ENCODE data around the gene RASGRP3. TPM values are rescaled to one million over a fixed set of nuclear protein-coding genes. Genes with fewer than 3 reads are reported as not detected.

RASGRP3 gene
- polyA plus RNA-seq, 1 of the 3 experiments (the other 2 are of a cell fraction), result 72.5 TPM

DNA sequence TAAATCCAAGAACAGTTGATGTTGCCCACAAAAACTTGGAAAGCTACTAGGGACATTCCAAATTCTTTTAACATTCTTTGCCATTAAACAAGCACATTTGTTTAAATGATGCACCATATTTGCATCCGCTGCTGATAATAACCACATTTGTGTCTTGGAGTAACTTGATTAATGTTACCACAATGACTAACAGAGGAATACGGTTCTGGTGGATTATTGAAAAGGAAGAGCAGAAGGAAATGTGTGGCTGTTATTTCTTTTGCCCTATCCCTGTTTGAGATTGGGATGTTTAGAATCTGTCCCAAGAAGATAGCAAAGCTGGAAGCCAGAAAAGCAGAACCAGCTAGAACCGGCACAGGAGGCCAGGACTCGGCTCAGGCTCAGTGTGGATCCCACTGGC, 39.2 kb upstream of the RASGRP3 start:
- Histone ChIP-seq H3K4me1 (ENCODE audit: control insufficient read depth in 1 of 2, insufficient read depth in 2 of 2, low read depth in 1 of 2, low read length in 1 of 2) (peaks cover 0 to 9% of the 10 kb centered on the region in 2 experiments; a peak in 2 of 4 replicates), H3K4me2 (peak overlapping the region; percentile 65), H3K27ac (ENCODE audit: low read depth in 2 of 2, low read length in 1 of 2) (peak overlapping the region; percentile 81 to 92; a peak in 3 of 4 replicates), H3K36me3 (replicated peaks in 1 of 2; ENCODE audit: control insufficient read depth in 1 of 2, insufficient read depth in 2 of 2, low read length in 1 of 2) (no peaks in the 10 kb centered on the region), H3K9me3 (no peaks in the 10 kb centered on the region), H3K9me2 (no peaks in the 10 kb centered on the region), H2AFZ (ENCODE audit: low read depth) (no peak overlapping the region), H4K20me1 (ENCODE audit: insufficient read depth) (no peaks in the 10 kb centered on the region), H3K9ac (peak overlapping the region; percentile 60), H3K27me3 (ENCODE audit: insufficient read depth) (no peaks in the 10 kb centered on the region), H3F3A (replicated peaks; ENCODE audit: insufficient read depth) (peaks cover 31% of the 10 kb centered on the region), H3K4me3 (ENCODE audit: low read depth in 2 of 2, low read length in 1 of 2) (peak overlapping the region in 1 of 2 experiments; percentile 6; a peak in 2 of 4 replicates), H3K79me2 (ENCODE audit: insufficient read depth) (peaks cover 9% of the 10 kb centered on the region; the same call in 1 of the 2 replicates)
- TF ChIP-seq TEAD4 (IDR thresholded peaks at IDR 0.05; ENCODE audit: borderline replicate concordance, insufficient read depth), result peak; percentile 99
- peak; percentile 79; the same call in 1 of the 2 replicates for TF ChIP-seq SIN3A (IDR thresholded peaks at IDR 0.05; ENCODE audit: borderline replicate concordance, low read depth, low read length)
- TF ChIP-seq JUND (IDR thresholded peaks at IDR 0.05), result peak; percentile 99
- TF ChIP-seq RXRA (IDR thresholded peaks at IDR 0.05; ENCODE audit: borderline replicate concordance, low read depth), result peak; percentile 89; the same call in 1 of the 2 replicates
- peak; percentile 64; the same call in 1 of the 2 replicates for TF ChIP-seq YY1 (IDR thresholded peaks at IDR 0.05; ENCODE audit: low read depth)
- TF ChIP-seq, protein P1, sequence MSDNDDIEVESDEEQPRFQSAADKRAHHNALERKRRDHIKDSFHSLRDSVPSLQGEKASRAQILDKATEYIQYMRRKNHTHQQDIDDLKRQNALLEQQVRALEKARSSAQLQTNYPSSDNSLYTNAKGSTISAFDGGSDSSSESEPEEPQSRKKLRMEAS (IDR thresholded peaks at IDR 0.05; ENCODE audit: low read depth), result peak; percentile 82; the same call in 1 of the 2 replicates
- no peak for TF ChIP-seq MXI1 (IDR thresholded peaks at IDR 0.05; ENCODE audit: low read depth, low read length)
- TF ChIP-seq GABPA (IDR thresholded peaks at IDR 0.05; ENCODE audit: low read depth), result peak; percentile 41; the same call in 1 of the 2 replicates
- TF ChIP-seq SMC3 (IDR thresholded peaks at IDR 0.05; ENCODE audit: low read depth, low read length), result no peak
- TF ChIP-seq, protein P2, sequence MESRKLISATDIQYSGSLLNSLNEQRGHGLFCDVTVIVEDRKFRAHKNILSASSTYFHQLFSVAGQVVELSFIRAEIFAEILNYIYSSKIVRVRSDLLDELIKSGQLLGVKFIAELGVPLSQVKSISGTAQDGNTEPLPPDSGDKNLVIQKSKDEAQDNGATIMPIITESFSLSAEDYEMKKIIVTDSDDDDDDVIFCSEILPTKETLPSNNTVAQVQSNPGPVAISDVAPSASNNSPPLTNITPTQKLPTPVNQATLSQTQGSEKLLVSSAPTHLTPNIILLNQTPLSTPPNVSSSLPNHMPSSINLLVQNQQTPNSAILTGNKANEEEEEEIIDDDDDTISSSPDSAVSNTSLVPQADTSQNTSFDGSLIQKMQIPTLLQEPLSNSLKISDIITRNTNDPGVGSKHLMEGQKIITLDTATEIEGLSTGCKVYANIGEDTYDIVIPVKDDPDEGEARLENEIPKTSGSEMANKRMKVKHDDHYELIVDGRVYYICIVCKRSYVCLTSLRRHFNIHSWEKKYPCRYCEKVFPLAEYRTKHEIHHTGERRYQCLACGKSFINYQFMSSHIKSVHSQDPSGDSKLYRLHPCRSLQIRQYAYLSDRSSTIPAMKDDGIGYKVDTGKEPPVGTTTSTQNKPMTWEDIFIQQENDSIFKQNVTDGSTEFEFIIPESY (IDR thresholded peaks at IDR 0.05; ENCODE audit: borderline replicate concordance, low read depth), result peak; percentile 77; the same call in 1 of the 2 replicates
- peak; percentile 94 for TF ChIP-seq FOSL2 (IDR thresholded peaks at IDR 0.05; ENCODE audit: borderline replicate concordance, low read depth)
- TF ChIP-seq POLR2AphosphoS5 (IDR thresholded peaks at IDR 0.05; ENCODE audit: low read depth, low read length), result peak; percentile 98
- TF ChIP-seq TCF12 (IDR thresholded peaks at IDR 0.05), result peak; percentile 99
- TF ChIP-seq CHD2 (IDR thresholded peaks at IDR 0.05; ENCODE audit: low read length, partially characterized antibody), result no peak
- TF ChIP-seq NFIC (IDR thresholded peaks at IDR 0.05; ENCODE audit: borderline replicate concordance), result peak; percentile 99
- peak; percentile 100 for TF ChIP-seq FOXM1 (IDR thresholded peaks at IDR 0.05; ENCODE audit: low read depth)
- peak; percentile 38; the same call in 1 of the 2 replicates for TF ChIP-seq ELF1 (IDR thresholded peaks at IDR 0.05)
- no peak for TF ChIP-seq EZH2phosphoT487 (IDR thresholded peaks at IDR 0.05; ENCODE audit: borderline replicate concordance, low read depth)
- peak; percentile 76; the same call in 1 of the 2 replicates for TF ChIP-seq MEF2A (IDR thresholded peaks at IDR 0.05; ENCODE audit: borderline replicate concordance, low read depth)
- TF ChIP-seq EP300 (IDR thresholded peaks at IDR 0.05; ENCODE audit: borderline replicate concordance in 1 of 2, low read depth in 1 of 2, low read length in 1 of 2), result peak; percentile 91 to 100
- TF ChIP-seq RFX5 (IDR thresholded peaks at IDR 0.05; ENCODE audit: low read length), result no peak
- TF ChIP-seq, protein P3, sequence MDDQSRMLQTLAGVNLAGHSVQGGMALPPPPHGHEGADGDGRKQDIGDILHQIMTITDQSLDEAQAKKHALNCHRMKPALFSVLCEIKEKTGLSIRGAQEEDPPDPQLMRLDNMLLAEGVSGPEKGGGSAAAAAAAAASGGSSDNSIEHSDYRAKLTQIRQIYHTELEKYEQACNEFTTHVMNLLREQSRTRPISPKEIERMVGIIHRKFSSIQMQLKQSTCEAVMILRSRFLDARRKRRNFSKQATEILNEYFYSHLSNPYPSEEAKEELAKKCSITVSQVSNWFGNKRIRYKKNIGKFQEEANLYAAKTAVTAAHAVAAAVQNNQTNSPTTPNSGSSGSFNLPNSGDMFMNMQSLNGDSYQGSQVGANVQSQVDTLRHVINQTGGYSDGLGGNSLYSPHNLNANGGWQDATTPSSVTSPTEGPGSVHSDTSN (IDR thresholded peaks at IDR 0.05), result peak; percentile 97
- POLR2A ChIA-PET, result no interaction called here
- DNase-seq, result no peak
- 13% methylated on average over 4 of the region's 4 CpGs for WGBS (ENCODE audit: low lambda C conversion rate)
- CTCF ChIA-PET, result no interaction called here

All from SK-N-SH (cell line).